ENCODE data around the gene ADH1B.

Gene ADH1B

DNA sequence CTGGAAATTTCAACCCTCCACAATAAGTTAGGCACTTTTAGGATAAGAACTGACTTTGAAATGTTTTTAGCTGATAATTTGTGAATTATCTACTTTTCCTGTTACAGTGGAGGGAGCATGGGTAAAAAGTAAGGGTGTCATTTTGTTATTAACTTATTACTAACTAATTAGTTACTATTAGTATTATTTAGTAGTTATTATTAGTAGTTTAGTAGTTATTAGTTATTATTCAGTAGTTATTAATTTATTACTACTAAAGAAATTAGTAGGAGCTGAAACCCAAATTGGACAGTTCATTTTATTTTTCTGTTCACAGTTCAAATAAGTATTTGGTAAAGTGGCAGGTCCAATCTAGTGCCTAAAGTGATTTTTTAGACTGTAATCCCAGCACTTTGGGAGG, 35.8 kb downstream of the ADH1B start:
- Histone ChIP-seq H3K27me3 (ENCODE audit: control insufficient read depth in 1 of 2, insufficient read depth in 2 of 2, low read length in 2 of 2) (no peaks in the 10 kb centered on the region), H3K4me1 (ENCODE audit: insufficient read depth, low read length) (no peaks in the 10 kb centered on the region), H3K36me3 (ENCODE audit: insufficient read depth, low read length) (no peaks in the 10 kb centered on the region), H3K27ac (ENCODE audit: low read depth, low read length) (no peak overlapping the region), H3K9ac (ENCODE audit: low read length) (no peak overlapping the region), H3K4me3 (ENCODE audit: low read depth in 1 of 2, low read length in 2 of 2) (no peak overlapping the region), H3K9me3 (ENCODE audit: low read length) (no peaks in the 10 kb centered on the region)

DNA sequence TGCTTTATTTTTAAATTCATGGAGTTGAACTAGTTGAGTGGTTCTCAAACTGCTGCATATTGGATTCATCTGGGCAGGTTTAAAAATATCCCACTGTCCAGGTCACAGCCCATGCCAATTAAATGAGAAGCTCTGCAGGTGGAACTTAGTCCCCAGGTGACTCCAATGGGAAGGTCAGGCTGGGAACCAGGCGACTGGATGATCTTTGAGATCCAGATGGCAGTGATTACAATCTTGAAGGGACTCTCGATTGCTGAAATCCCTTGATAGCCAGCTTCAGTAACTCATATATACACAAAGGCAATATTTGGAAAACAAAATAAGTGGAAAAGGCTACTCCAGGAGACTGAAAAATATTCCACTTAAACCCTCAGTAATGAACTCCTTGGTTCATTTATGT, 38.5 kb downstream of the ADH1B start:
- Histone ChIP-seq H3K36me3 (ENCODE audit: insufficient read depth, low read length) (no peaks in the 10 kb centered on the region), H3K4me1 (ENCODE audit: insufficient read depth, low read length) (no peaks in the 10 kb centered on the region), H3K27me3 (ENCODE audit: control insufficient read depth in 1 of 2, insufficient read depth in 2 of 2, low read length in 2 of 2) (no peaks in the 10 kb centered on the region), H3K4me3 (ENCODE audit: low read depth in 1 of 2, low read length in 2 of 2) (no peak overlapping the region), H3K9me3 (ENCODE audit: low read length) (no peaks in the 10 kb centered on the region), H3K9ac (ENCODE audit: low read length) (no peak overlapping the region), H3K27ac (ENCODE audit: low read depth, low read length) (no peak overlapping the region)

DNA sequence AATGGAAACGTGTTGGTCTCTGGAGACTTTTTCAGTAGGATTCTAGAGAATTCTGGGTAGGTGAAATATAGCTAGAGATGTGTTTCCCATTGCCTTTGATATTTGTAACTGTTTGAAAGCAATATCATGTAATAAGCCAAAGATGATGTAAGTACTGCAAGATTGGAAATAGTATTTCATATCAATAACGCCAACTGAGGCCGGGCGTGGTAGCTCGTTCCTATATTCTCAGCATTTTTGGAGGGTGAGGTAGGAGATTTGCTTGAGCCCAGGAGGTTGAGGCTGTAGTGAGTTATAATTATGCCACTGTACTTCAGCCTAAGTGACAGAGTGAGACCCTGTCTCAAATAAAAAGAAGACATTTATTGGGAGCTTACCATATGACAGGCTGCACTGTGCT, 39.9 kb downstream of the ADH1B start:
- Histone ChIP-seq H3K27ac (ENCODE audit: low read depth, low read length) (no peak overlapping the region), H3K27me3 (ENCODE audit: control insufficient read depth in 1 of 2, insufficient read depth in 2 of 2, low read length in 2 of 2) (no peaks in the 10 kb centered on the region), H3K4me3 (ENCODE audit: low read depth in 1 of 2, low read length in 2 of 2) (no peak overlapping the region), H3K4me1 (ENCODE audit: insufficient read depth, low read length) (no peaks in the 10 kb centered on the region), H3K36me3 (ENCODE audit: insufficient read depth, low read length) (no peaks in the 10 kb centered on the region), H3K9ac (ENCODE audit: low read length) (no peak overlapping the region), H3K9me3 (ENCODE audit: low read length) (no peaks in the 10 kb centered on the region)

DNA sequence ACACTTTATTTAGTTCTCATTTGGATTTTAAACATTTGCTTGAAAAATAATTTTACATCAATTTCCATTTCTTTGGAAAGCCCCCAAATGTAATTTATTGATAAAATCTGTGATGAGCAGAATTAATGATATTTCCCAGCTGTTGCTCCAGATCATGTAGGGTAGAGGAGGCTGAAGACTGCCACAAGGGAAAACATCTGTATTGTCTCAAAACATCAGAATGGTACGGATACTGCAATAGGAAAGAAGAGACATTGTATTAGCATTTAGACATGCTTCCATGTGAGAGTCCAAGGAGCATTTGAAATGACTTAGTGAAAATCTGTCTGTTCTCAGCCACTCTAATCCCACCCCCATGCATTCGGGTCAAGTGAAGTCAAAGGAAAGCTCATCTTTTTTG, 44.8 kb downstream of the ADH1B start:
- H3K27me3 ChIP-seq (ENCODE audit: control insufficient read depth in 1 of 2, insufficient read depth in 2 of 2, low read length in 2 of 2) = no peaks in the 10 kb centered on the region
- H3K4me1 ChIP-seq (ENCODE audit: insufficient read depth, low read length) = no peaks in the 10 kb centered on the region
- H3K4me3 ChIP-seq (ENCODE audit: low read depth in 1 of 2, low read length in 2 of 2) = no peak overlapping the region
- H3K27ac ChIP-seq (ENCODE audit: low read depth, low read length) = no peak overlapping the region
- H3K36me3 ChIP-seq (ENCODE audit: insufficient read depth, low read length) = no peaks in the 10 kb centered on the region
- no peak overlapping the region for H3K9ac ChIP-seq (ENCODE audit: low read length)
- no peaks in the 10 kb centered on the region for H3K9me3 ChIP-seq (ENCODE audit: low read length)

GRCh38 chr4:99275885-99276284, 45.3 kb downstream of the ADH1B start:
- no peaks in the 10 kb centered on the region for H3K27me3 ChIP-seq (ENCODE audit: control insufficient read depth in 1 of 2, insufficient read depth in 2 of 2, low read length in 2 of 2)
- no peak overlapping the region for H3K27ac ChIP-seq (ENCODE audit: low read depth, low read length)
- H3K4me3 ChIP-seq (ENCODE audit: low read depth in 1 of 2, low read length in 2 of 2) = no peak overlapping the region
- H3K9ac ChIP-seq (ENCODE audit: low read length) = no peak overlapping the region
- no peaks in the 10 kb centered on the region for H3K9me3 ChIP-seq (ENCODE audit: low read length)
- no peaks in the 10 kb centered on the region for H3K36me3 ChIP-seq (ENCODE audit: insufficient read depth, low read length)
- H3K4me1 ChIP-seq (ENCODE audit: insufficient read depth, low read length) = no peaks in the 10 kb centered on the region

DNA sequence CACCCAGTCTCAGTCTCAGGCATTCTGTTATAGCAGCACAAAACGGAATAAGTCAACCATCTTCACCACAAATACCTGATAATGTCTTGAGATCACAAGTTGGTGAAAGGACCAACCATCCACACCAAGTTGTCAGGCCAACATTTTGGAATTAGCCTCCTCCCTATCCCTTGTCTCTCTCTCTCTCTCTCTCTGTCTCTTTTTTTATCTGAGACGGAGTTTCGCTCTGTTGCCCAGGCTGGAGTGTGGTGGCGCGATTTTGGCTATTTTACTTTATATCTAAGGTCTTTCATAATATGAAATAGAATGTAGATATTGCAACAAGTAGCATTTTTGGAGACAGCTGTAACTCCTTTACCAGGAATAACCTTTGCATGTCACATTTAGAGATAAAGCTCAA, 46.2 kb downstream of the ADH1B start:
- Histone ChIP-seq H3K27me3 (ENCODE audit: control insufficient read depth in 1 of 2, insufficient read depth in 2 of 2, low read length in 2 of 2) (no peaks in the 10 kb centered on the region), H3K27ac (ENCODE audit: low read depth, low read length) (no peak overlapping the region), H3K4me3 (ENCODE audit: low read depth in 1 of 2, low read length in 2 of 2) (no peak overlapping the region), H3K9ac (ENCODE audit: low read length) (no peak overlapping the region), H3K36me3 (ENCODE audit: insufficient read depth, low read length) (no peaks in the 10 kb centered on the region), H3K4me1 (ENCODE audit: insufficient read depth, low read length) (no peaks in the 10 kb centered on the region), H3K9me3 (ENCODE audit: low read length) (no peaks in the 10 kb centered on the region)

- H3K4me1 ChIP-seq (ENCODE audit: insufficient read depth, low read length) = no peaks in the 10 kb centered on the region
- no peaks in the 10 kb centered on the region for H3K36me3 ChIP-seq (ENCODE audit: insufficient read depth, low read length)
- no peaks in the 10 kb centered on the region for H3K27me3 ChIP-seq (ENCODE audit: control insufficient read depth in 1 of 2, insufficient read depth in 2 of 2, low read length in 2 of 2)
- H3K4me3 ChIP-seq (ENCODE audit: low read depth in 1 of 2, low read length in 2 of 2) = no peak overlapping the region
- H3K9me3 ChIP-seq (ENCODE audit: low read length) = no peaks in the 10 kb centered on the region
- H3K9ac ChIP-seq (ENCODE audit: low read length) = no peak overlapping the region
- no peak overlapping the region for H3K27ac ChIP-seq (ENCODE audit: low read depth, low read length)
Measured at GRCh38 chr4:99273704-99274103, 47.5 kb downstream of the ADH1B start.

DNA sequence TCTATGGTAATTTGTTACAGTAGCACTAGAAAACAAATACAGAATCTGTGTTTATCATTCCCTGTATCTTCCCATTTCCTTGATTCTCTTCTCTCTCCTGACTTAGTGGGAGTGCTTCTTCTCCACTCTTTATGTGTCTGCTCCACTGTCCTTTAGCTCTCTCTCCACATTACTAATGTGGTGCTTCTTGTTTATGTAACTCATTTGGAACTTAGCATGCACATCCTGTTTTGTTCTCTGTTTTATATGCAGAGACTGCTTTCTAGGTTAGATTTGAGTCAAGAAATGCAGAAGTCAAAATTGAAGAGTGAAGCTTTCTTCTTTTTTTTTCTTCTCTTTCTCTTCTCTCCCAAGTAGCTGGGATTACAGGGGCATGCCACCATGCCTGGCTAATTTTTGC, 56.3 kb downstream of the ADH1B start:
- Histone ChIP-seq H3K36me3 (ENCODE audit: insufficient read depth, low read length) (no peaks in the 10 kb centered on the region), H3K9ac (ENCODE audit: low read length) (no peak overlapping the region), H3K4me1 (ENCODE audit: insufficient read depth, low read length) (no peaks in the 10 kb centered on the region), H3K27me3 (ENCODE audit: control insufficient read depth in 1 of 2, insufficient read depth in 2 of 2, low read length in 2 of 2) (no peaks in the 10 kb centered on the region), H3K4me3 (ENCODE audit: low read depth in 1 of 2, low read length in 2 of 2) (no peak overlapping the region), H3K27ac (ENCODE audit: low read depth, low read length) (no peak overlapping the region), H3K9me3 (ENCODE audit: low read length) (no peaks in the 10 kb centered on the region)

Data from muscle layer of colon (tissue), 2 donors.